Gastroesophageal sphincter (tissue), 4 donors: Measurements from ENCODE around the gene SULT1A3. TPM values are rescaled to one million over a fixed set of nuclear protein-coding genes. Genes with fewer than 3 reads are reported as not detected.

Experiments used
- ATAC-seq: fragments of 150-250 bp; one replicate; pipeline ENCODE4 v1.9.1; 2016; ENCODE audit warnings: mild to moderate bottlenecking, moderate library complexity
- H3K27ac ChIP-seq, 4 donors: fragments of 200-600 bp; sonication (generic) in 3 of 4; 1 replicate in 3 of 4; 2 replicates in 1 of 4; pipeline ENCODE4 v1.5.1; 2016 to 2019
- H3K27me3 ChIP-seq: fragments of 200-600 bp; sonication (generic); one replicate; pipeline ENCODE4 v1.5.1; 2019
- H3K36me3 ChIP-seq, 2 donors: fragments of 200-600 bp; sonication (generic); one replicate each; pipeline ENCODE4 v1.5.1; 2019; ENCODE audit warnings: control low read depth in 1 of 2
- H3K4me1 ChIP-seq, 3 donors: fragments of 200-600 bp; sonication (generic); 1 replicate in 2 of 3; 2 replicates in 1 of 3; pipeline ENCODE4 v1.5.1; 2016 to 2019; ENCODE audit warnings: control low read depth in 2 of 3
- H3K4me3 ChIP-seq, 2 donors: fragments of 200-600 bp; sonication (generic); one replicate each; pipeline ENCODE4 v1.5.1; 2019; ENCODE audit warnings: mild to moderate bottlenecking in 1 of 2, moderate library complexity in 1 of 2
- H3K9me3 ChIP-seq, 3 donors: fragments of 200-600 bp; sonication (generic); one replicate each; pipeline ENCODE4 v1.5.1; 2017 to 2019; ENCODE audit warnings: control low read depth in 2 of 3
- CTCF ChIP-seq, 4 experiments: fragments of 200-600 bp in 2 of 4; fragments of 450-650 bp in 2 of 4; sonication (generic) in 1 of 4; IDR thresholded peaks; one replicate each; pipeline ENCODE4 v1.5.1; 2017 to 2019; ENCODE audit warnings: antibody characterized with exemption in 4 of 4, mild to moderate bottlenecking in 2 of 4, moderate library complexity in 2 of 4
- EP300 ChIP-seq: sonication (generic); formaldehyde crosslinking; IDR thresholded peaks from one replicate; pipeline ENCODE4 v1.6.1; 2017; ENCODE audit warnings: antibody characterized with exemption, mild to moderate bottlenecking
- POLR2A ChIP-seq, 2 donors: fragments of 450-650 bp; IDR thresholded peaks; one replicate each; pipeline ENCODE4 v1.6.1; 2017; ENCODE audit warnings: antibody characterized with exemption in 2 of 2, mild to moderate bottlenecking in 2 of 2, moderate library complexity in 1 of 2
- POLR2AphosphoS5 ChIP-seq: sonication (generic); formaldehyde crosslinking; IDR thresholded peaks from one replicate; pipeline ENCODE4 v1.6.1; 2017; ENCODE audit warnings: antibody characterized with exemption
- WGBS, 2 donors: methylation state at CpG; one replicate each; pipeline ENCODE4 v1.1.5; 2018; ENCODE audit warnings: low coverage in 1 of 2; 5-methylcytosine and 5-hydroxymethylcytosine counted together
- total RNA-seq, 4 donors: library from RNA; depleted of rRNA; stranded (reverse); fragments of >200 nt; gene quantifications; one replicate each; pipeline ENCODE4 v1.1.0, GENCODE V29; 2016

Gene SULT1A3
- total RNA-seq, 4 donors from 2014 or later: 5.1 to 10.4 (median 8.8) TPM; not detected in 1

GRCh38 chr16:30179195-30179594, 19.9 kb upstream of the SULT1A3 start:
- no peak overlapping the region for H3K27ac ChIP-seq
- 80 to 85% methylated on average over 1 to 4 of the region's 4 CpGs for WGBS, 2 donors
- no peak for TF ChIP-seq POLR2AphosphoS5
- no peak for TF ChIP-seq POLR2A (IDR thresholded peaks at IDR 0.05)
- no peak for TF ChIP-seq CTCF (IDR thresholded peaks at IDR 0.05)
- TF ChIP-seq EP300: no peak
- H3K9me3 ChIP-seq: no peaks in the 10 kb centered on the region
- H3K36me3 ChIP-seq: no peaks in the 10 kb centered on the region
- H3K27me3 ChIP-seq: no peaks in the 10 kb centered on the region
- H3K4me1 ChIP-seq: peaks cover 0 to 14% (median 7%) of the 10 kb centered on the region in 3 donors
- ATAC-seq: no peak
- no peak overlapping the region for H3K4me3 ChIP-seq

DNA sequence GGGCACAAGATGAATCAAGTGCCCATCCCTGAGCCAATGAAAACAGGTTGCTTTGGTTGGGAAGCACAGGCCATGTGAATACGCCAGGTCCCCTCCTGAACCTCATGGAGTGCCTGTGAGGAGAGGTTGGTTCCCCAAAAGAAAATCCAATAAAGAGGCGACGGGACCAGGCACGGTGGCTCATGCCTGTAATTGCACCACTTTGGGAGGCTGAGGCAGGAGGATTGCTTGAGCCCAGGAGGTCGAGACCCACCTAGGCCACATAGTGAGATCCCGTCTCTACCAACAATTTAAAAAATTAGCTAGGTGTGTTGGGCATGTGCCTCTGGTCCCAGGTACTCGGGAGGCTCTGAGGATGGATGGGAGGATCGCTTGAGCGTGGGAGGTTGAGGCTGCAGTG, 19.1 kb upstream of the SULT1A3 start:
- Histone ChIP-seq H3K9me3 (no peaks in the 10 kb centered on the region), H3K36me3 (no peaks in the 10 kb centered on the region), H3K4me1 (peaks cover 0 to 21% (median 7%) of the 10 kb centered on the region in 3 donors), H3K27me3 (no peaks in the 10 kb centered on the region), H3K27ac (no peak overlapping the region), H3K4me3 (no peak overlapping the region)
- no peak for ATAC-seq
- 80% methylated on average over 2 of the region's 9 CpGs; no CpG with 5 or more reads in 1 of the 2 donors for WGBS, 2 donors
- TF ChIP-seq CTCF (IDR thresholded peaks at IDR 0.05) (no peak), POLR2AphosphoS5 (no peak), EP300 (no peak)

DNA sequence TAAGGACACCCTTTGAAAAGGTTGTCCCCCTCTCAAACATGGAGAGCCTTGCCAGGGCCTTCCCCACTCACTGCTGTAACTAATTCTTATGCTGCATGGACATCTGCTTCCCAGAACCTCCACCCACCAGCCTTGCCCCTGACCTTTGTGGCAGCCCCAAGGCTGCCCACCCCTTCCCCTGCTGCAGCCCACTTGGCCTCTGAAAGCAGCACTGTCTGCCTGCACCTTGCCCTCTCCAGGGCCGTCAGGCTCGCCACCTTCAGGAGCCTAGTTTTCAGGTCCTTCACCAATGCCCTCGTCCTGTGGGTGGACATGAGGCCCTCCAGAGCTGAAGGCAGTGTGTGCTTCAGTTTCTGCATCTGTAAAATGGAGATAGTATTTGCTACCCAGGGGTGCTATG, 18.3 kb upstream of the SULT1A3 start:
- 60% methylated on average over 2 of the region's 3 CpGs; no CpG with 5 or more reads in 1 of the 2 donors for WGBS, 2 donors
- H3K27ac ChIP-seq: no peak overlapping the region
- ATAC-seq: no peak
- no peak overlapping the region for H3K4me3 ChIP-seq
- H3K9me3 ChIP-seq: no peaks in the 10 kb centered on the region
- no peaks in the 10 kb centered on the region for H3K27me3 ChIP-seq
- peaks cover 0 to 21% (median 7%) of the 10 kb centered on the region in 3 donors for H3K4me1 ChIP-seq
- TF ChIP-seq POLR2A (IDR thresholded peaks at IDR 0.05): no peak
- TF ChIP-seq CTCF (IDR thresholded peaks at IDR 0.05): no peak
- TF ChIP-seq POLR2AphosphoS5: no peak
- TF ChIP-seq EP300: no peak
- H3K36me3 ChIP-seq: no peaks in the 10 kb centered on the region

GRCh38 chr16:30183233-30184095, 15.6 kb upstream of the SULT1A3 start, which contains the start of gene CORO1A:
CORO1A (plus strand) TSS chr16:30183602; CDS start chr16:30185210, 1,608 bp downstream.
- no peaks in the 10 kb centered on the region for H3K9me3 ChIP-seq
- H3K36me3 ChIP-seq: no peaks in the 10 kb centered on the region
- H3K4me1 ChIP-seq: peaks cover 0 to 29% (median 7%) of the 10 kb centered on the region in 3 donors
- TF ChIP-seq CTCF (IDR thresholded peaks at IDR 0.05): no peak
- peak; percentile 24 for TF ChIP-seq POLR2AphosphoS5
- peak in 1 of 2 donors; percentile 41 for TF ChIP-seq POLR2A (IDR thresholded peaks at IDR 0.05)
- no peak for TF ChIP-seq EP300
- no peaks in the 10 kb centered on the region for H3K27me3 ChIP-seq
- ATAC-seq: peak; percentile 92
- 0% methylated on average over 13 of the region's 81 CpGs; no CpG with 5 or more reads in 1 of the 2 donors for WGBS, 2 donors
- peak within 1 kb of the TSS; percentile 45 to 62 for H3K4me3 ChIP-seq
- H3K27ac ChIP-seq: peak within 1 kb of the TSS; percentile 22 to 84 (median 84)
